HCT116 (cell line): ENCODE data around the gene EMX1. TPM values are rescaled to one million over a fixed set of nuclear protein-coding genes. Genes with fewer than 3 reads are reported as not detected.

Source experiments
- ATAC-seq: fragments of 200-7000 bp; cut with Tn5 transposase; 2 replicates; pipeline ENCODE4 v1.9.1; 2020; ENCODE audit warnings: mild to moderate bottlenecking, moderate library complexity
- BruUV-seq: library from RNA; stranded (reverse); fragments of 400-500 nt; replicated peaks from 2 replicates; lab custom pipeline; 2021; lab: Mats Ljungman, UMichigan
- CTCF ChIA-PET: fragments of 300-600 bp; sonication (Branson Sonifier 250); formaldehyde crosslinking; loops from one replicate; lab custom pipeline; 2021; ENCODE audit warnings: antibody characterized with exemption; lab: Charles Lee
- POLR2A ChIA-PET: fragments of 300-600, 350-600 bp; sonication (Branson Sonifier 250); formaldehyde crosslinking; loops from one replicate; lab custom pipeline; 2021; ENCODE audit warnings: antibody characterized with exemption; lab: Charles Lee
- RAD21 ChIA-PET, 2 experiments: fragments of 300-600 bp; sonication (Branson Sonifier 250); formaldehyde crosslinking; loops; one replicate each; lab custom pipeline; 2023; ENCODE audit warnings: low total read pairs in 2 of 2; ENCODE audit not compliant: uncharacterized antibody in 2 of 2, unreplicated experiment in 2 of 2, low non-redundant PET in 1 of 2; lab: Charles Lee
- DNase-seq: peaks from one replicate; pipeline ENCODE4 v3.0.0-alpha.2; 2010; ENCODE audit warnings: low read depth, low spot score
- H2AFZ ChIP-seq: fragments of 200-600 bp; shearing (Covaris generic), sonication (generic); 2 replicates; pipeline ENCODE4 v1.6.1; 2017; ENCODE audit warnings: low read depth, mixed run types, mixed read lengths, antibody characterized with exemption, low read length; ENCODE audit not compliant: poor library complexity, severe bottlenecking
- H3K27ac ChIP-seq: 2 replicates; pipeline ENCODE4 v1.5.1; 2012; ENCODE audit warnings: low read depth, low read length
- H3K27me3 ChIP-seq: fragments of 200-600 bp; sonication (generic); 2 replicates; pipeline ENCODE4 v1.6.1; 2016; ENCODE audit warnings: mixed run types, low read length, mixed read lengths; ENCODE audit not compliant: insufficient read depth
- H3K36me3 ChIP-seq, 2 experiments: fragments of 200-500 bp in 1 of 2; fragments of 200-600 bp in 1 of 2; sonication (Bioruptor generic) in 1 of 2; sonication (generic) in 1 of 2; 2 replicates each; pipeline versions ENCODE4 v1.5.1 to v1.6.1; 2014 to 2016; ENCODE audit warnings: low read length in 2 of 2, inconsistent platforms in 1 of 2, mixed read lengths in 1 of 2, mixed run types in 1 of 2; ENCODE audit not compliant: insufficient read depth in 2 of 2, control insufficient read depth in 1 of 2
- H3K4me1 ChIP-seq, 2 experiments: fragments of 200-600 bp in 1 of 2; sonication (generic) in 1 of 2; 2 replicates each; pipeline versions ENCODE4 v1.5.1 to v1.6.1; 2012 to 2017; ENCODE audit warnings: low read length in 2 of 2, inconsistent platforms in 1 of 2, mild to moderate bottlenecking in 1 of 2, mixed read lengths in 1 of 2, mixed run types in 1 of 2, moderate library complexity in 1 of 2; ENCODE audit not compliant: insufficient read depth in 2 of 2, control insufficient read depth in 1 of 2
- H3K4me2 ChIP-seq: fragments of 200-600 bp; sonication (generic); 2 replicates; pipeline ENCODE4 v1.6.1; 2017; ENCODE audit warnings: mixed run types, low read length, mixed read lengths
- H3K4me3 ChIP-seq, 2 experiments: fragments of 200-600 bp in 1 of 2; sonication (generic) in 1 of 2; replicated peaks in 1 of 2; 2 replicates each; pipeline ENCODE4 v1.5.1; 2011 to 2016; ENCODE audit warnings: low read length in 2 of 2, control low read depth in 1 of 2, low read depth in 1 of 2, mild to moderate bottlenecking in 1 of 2, mixed read lengths in 1 of 2, mixed run types in 1 of 2
- H3K79me2 ChIP-seq: fragments of 200-600 bp; sonication (generic); 2 replicates; pipeline ENCODE4 v1.6.1; 2017; ENCODE audit warnings: mild to moderate bottlenecking, mixed run types, low read length, moderate library complexity, mixed read lengths; ENCODE audit not compliant: insufficient read depth
- H3K9ac ChIP-seq: fragments of 200-600 bp; sonication (generic); 2 replicates; pipeline ENCODE4 v1.6.1; 2016; ENCODE audit warnings: low read length, mixed read lengths
- H3K9me2 ChIP-seq: fragments of 200-600 bp; sonication (generic), shearing (Covaris generic); 2 replicates; pipeline ENCODE4 v1.6.1; 2017; ENCODE audit warnings: mixed run types, mild to moderate bottlenecking, moderate library complexity; ENCODE audit not compliant: insufficient read depth
- H3K9me3 ChIP-seq, 2 experiments: fragments of 200-500 bp in 1 of 2; fragments of 200-600 bp in 1 of 2; sonication (Bioruptor generic) in 1 of 2; sonication (generic) in 1 of 2; 2 replicates each; pipeline ENCODE4 v1.6.1; 2014 to 2017; ENCODE audit warnings: low read length in 2 of 2, mixed read lengths in 2 of 2, inconsistent platforms in 1 of 2, low read depth in 1 of 2, mild to moderate bottlenecking in 1 of 2, mixed run types in 1 of 2, moderate library complexity in 1 of 2; ENCODE audit not compliant: control insufficient read depth in 1 of 2, insufficient read depth in 1 of 2
- H4K20me1 ChIP-seq: fragments of 200-600 bp; sonication (generic), shearing (Covaris generic); 2 replicates; pipeline ENCODE4 v1.6.1; 2017; ENCODE audit warnings: mixed run types, mild to moderate bottlenecking, moderate library complexity; ENCODE audit not compliant: insufficient read depth
- CBX3 ChIP-seq: IDR thresholded peaks from 2 replicates; pipeline ENCODE4 v1.6.1; 2012; ENCODE audit warnings: low read depth
- CEBPB ChIP-seq: IDR thresholded peaks from 2 replicates; pipeline ENCODE4 v1.6.1; 2012; ENCODE audit warnings: low read depth
- CTCF ChIP-seq, 3 experiments: fragments of 200-600 bp in 1 of 3; sonication (generic) in 1 of 3; IDR thresholded peaks in 2 of 3; conservative IDR thresholded peaks in 1 of 3; 2 replicates each; pipeline ENCODE4 v1.5.1; 2012 to 2017; ENCODE audit warnings: low read depth in 2 of 3, low read length in 2 of 3, antibody characterized with exemption in 1 of 3, borderline replicate concordance in 1 of 3, control low read depth in 1 of 3, mild to moderate bottlenecking in 1 of 3, mixed read lengths in 1 of 3, mixed run types in 1 of 3, moderate library complexity in 1 of 3; ENCODE audit not compliant: insufficient read depth in 1 of 3
- EGR1 ChIP-seq: IDR thresholded peaks from 2 replicates; pipeline ENCODE4 v1.6.1; 2012; ENCODE audit warnings: low read depth
- ELF1 ChIP-seq: IDR thresholded peaks from 2 replicates; pipeline ENCODE4 v1.6.1; 2012; ENCODE audit warnings: low read depth, borderline replicate concordance
- EZH2 ChIP-seq: fragments of 200-600 bp; sonication (generic); IDR thresholded peaks from 2 replicates; pipeline ENCODE4 v1.6.1; 2017; ENCODE audit warnings: antibody characterized with exemption, mixed run types
- EZH2phosphoT487 ChIP-seq: fragments of 200-600 bp; IDR thresholded peaks from 2 replicates; pipeline ENCODE4 v1.6.1; 2018; ENCODE audit warnings: antibody characterized with exemption, borderline replicate concordance
- FOSL1 ChIP-seq: IDR thresholded peaks from 2 replicates; pipeline ENCODE4 v1.6.1; 2012; ENCODE audit warnings: low read depth
- POLR2A ChIP-seq: IDR thresholded peaks from 2 replicates; pipeline ENCODE4 v1.7.0; 2011; ENCODE audit warnings: borderline replicate concordance; ENCODE audit not compliant: insufficient read depth, insufficient read length; ENCODE audit errors: extremely low read depth
- POLR2AphosphoS5 ChIP-seq: IDR thresholded peaks from 2 replicates; pipeline ENCODE4 v1.6.1; 2011; ENCODE audit warnings: mild to moderate bottlenecking, low read depth, low read length, moderate library complexity
- REST ChIP-seq: IDR thresholded peaks from 2 replicates; pipeline ENCODE4 v1.6.1; 2012; ENCODE audit warnings: low read depth
- SP1 ChIP-seq: IDR thresholded peaks from 2 replicates; pipeline ENCODE4 v1.6.1; 2012; ENCODE audit warnings: low read depth
- SRF ChIP-seq: IDR thresholded peaks from 2 replicates; pipeline ENCODE4 v1.6.1; 2012; ENCODE audit warnings: low read depth
- ZFX ChIP-seq: fragments of 450-650 bp; IDR thresholded peaks from 2 replicates; pipeline ENCODE4 v1.6.1; 2017
- ZNF274 ChIP-seq: fragments of 200-500 bp; sonication (Bioruptor generic); IDR thresholded peaks from 2 replicates; pipeline ENCODE4 v1.6.1; 2014; ENCODE audit warnings: mild to moderate bottlenecking, low read depth, low read length, inconsistent platforms
- intact Hi-C: fragments of 100-400 bp; cut with micrococcal nuclease; formaldehyde crosslinking; loops from 2 replicates; pipeline ENCODE4 v1.10.0; 2022
- total RNA-seq: library from RNA; stranded (reverse); gene quantifications from one replicate; pipeline ENCODE4 v1.2.1, GENCODE V29; 2021; ENCODE audit not compliant: unreplicated experiment
- TF ChIP-seq, protein P1 (sequence below): IDR thresholded peaks from 2 replicates; pipeline ENCODE4 v1.6.1; 2012

EMX1 gene
- total RNA-seq, 1 experiment from 2014 or later, result 3.1 TPM

DNA sequence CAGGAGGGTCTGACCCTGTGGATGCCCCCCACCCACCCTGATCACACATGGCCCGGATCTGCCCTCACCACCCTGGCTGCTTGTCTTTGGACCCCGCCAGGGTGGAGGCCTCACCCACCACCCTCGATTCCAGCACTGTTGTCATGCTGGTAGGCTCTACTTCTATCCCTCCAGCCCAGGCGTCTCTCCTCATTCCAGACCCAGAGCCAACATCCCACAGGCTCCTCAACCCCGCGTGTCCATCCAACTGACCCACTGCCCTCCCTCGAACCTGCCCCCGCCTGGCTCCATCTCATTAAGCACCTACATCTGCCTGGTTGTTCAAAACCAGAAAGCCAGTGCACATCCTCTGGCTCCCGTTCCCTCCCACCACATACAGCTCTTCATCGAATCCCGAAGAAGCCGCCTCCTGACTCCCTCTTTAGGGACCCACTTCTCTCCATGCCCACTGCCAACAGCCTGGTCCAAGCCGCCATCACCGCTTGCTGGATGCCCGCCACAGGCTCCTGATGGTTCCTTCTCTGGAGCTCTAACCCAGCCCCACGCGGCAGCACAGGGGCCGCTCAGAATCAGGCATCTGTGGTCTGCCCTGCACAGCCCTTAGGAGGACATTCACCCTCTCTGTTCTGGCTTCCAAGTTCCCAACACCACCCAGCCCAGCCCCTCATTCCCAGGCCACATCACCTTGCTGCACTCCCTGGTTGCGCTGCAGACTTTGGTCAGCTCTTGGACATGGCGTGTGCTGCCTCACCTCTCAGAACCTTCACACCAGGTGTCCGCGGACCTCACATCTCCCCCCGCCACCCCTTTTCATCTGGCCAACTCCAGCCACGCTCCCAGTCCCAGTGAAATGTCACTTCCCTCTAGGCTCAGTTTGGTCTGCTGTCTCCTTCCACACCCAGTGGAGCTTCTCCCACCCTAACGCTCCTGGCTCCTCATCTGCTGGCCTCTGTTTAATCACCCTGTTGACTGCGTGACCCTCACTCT lies 43.0 kb downstream of the EMX1 start:
- DNase-seq (no peak), ATAC-seq (no peak)
- TF ChIP-seq EGR1 (no peak), CTCF (IDR thresholded peaks at IDR 0.05 in 2 of 3, conservative IDR thresholded peaks at IDR 0.05 in 1 of 3; ENCODE audit: borderline replicate concordance in 1 of 3, insufficient read depth in 1 of 3, low read depth in 2 of 3, low read length in 2 of 3) (no peak), POLR2A (no peak), EZH2phosphoT487 (no peak), EZH2 (no peak), CEBPB (no peak), ZNF274 (no peak), SRF (no peak), REST (no peak), SP1 (no peak), FOSL1 (no peak), ZFX (no peak), CBX3 (no peak), POLR2AphosphoS5 (no peak), ELF1 (no peak)
- TF ChIP-seq, protein P1, sequence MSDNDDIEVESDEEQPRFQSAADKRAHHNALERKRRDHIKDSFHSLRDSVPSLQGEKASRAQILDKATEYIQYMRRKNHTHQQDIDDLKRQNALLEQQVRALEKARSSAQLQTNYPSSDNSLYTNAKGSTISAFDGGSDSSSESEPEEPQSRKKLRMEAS, result no peak
- RAD21 ChIA-PET, result no interaction called here
- H3K9me3 ChIP-seq, result no peaks in the 10 kb centered on the region
- H3K9me2 ChIP-seq, result no peaks in the 10 kb centered on the region
- no peaks in the 10 kb centered on the region for H3K27me3 ChIP-seq
- no peak overlapping the region for H3K4me3 ChIP-seq
- no peaks in the 10 kb centered on the region for H3K36me3 ChIP-seq
- H3K79me2 ChIP-seq, result no peaks in the 10 kb centered on the region
- no peak overlapping the region for H2AFZ ChIP-seq
- H3K4me1 ChIP-seq, result no peaks in the 10 kb centered on the region
- no peak overlapping the region for H3K27ac ChIP-seq
- POLR2A ChIA-PET, result no interaction called here
- H4K20me1 ChIP-seq, result no peaks in the 10 kb centered on the region
- intact Hi-C loops, result no loop called here
- H3K4me2 ChIP-seq, result no peak overlapping the region
- CTCF ChIA-PET, result no interaction called here
- no peak overlapping the region for H3K9ac ChIP-seq
- no TSS peak for BruUV-seq
